HCT116 (cell line): Measurements from ENCODE around the gene ZNF414. TPM values are rescaled to one million over a fixed set of nuclear protein-coding genes. Genes with fewer than 3 reads are reported as not detected.

Experiments used
- ATAC-seq: fragments of 200-7000 bp; cut with Tn5 transposase; 2 replicates; pipeline ENCODE4 v1.9.1; 2020; ENCODE audit warnings: mild to moderate bottlenecking, moderate library complexity
- BruUV-seq: library from RNA; stranded (reverse); fragments of 400-500 nt; replicated peaks from 2 replicates; lab custom pipeline; 2021; lab: Mats Ljungman, UMichigan
- CTCF ChIA-PET: fragments of 300-600 bp; sonication (Branson Sonifier 250); formaldehyde crosslinking; loops from one replicate; lab custom pipeline; 2021; ENCODE audit warnings: antibody characterized with exemption; lab: Charles Lee
- POLR2A ChIA-PET: fragments of 300-600, 350-600 bp; sonication (Branson Sonifier 250); formaldehyde crosslinking; loops from one replicate; lab custom pipeline; 2021; ENCODE audit warnings: antibody characterized with exemption; lab: Charles Lee
- RAD21 ChIA-PET, 2 experiments: fragments of 300-600 bp; sonication (Branson Sonifier 250); formaldehyde crosslinking; loops; one replicate each; lab custom pipeline; 2023; ENCODE audit warnings: low total read pairs in 2 of 2; ENCODE audit not compliant: uncharacterized antibody in 2 of 2, unreplicated experiment in 2 of 2, low non-redundant PET in 1 of 2; lab: Charles Lee
- DNase-seq: peaks from one replicate; pipeline ENCODE4 v3.0.0-alpha.2; 2010; ENCODE audit warnings: low read depth, low spot score
- H2AFZ ChIP-seq: fragments of 200-600 bp; shearing (Covaris generic), sonication (generic); 2 replicates; pipeline ENCODE4 v1.6.1; 2017; ENCODE audit warnings: low read depth, mixed run types, mixed read lengths, antibody characterized with exemption, low read length; ENCODE audit not compliant: poor library complexity, severe bottlenecking
- H3K27ac ChIP-seq: 2 replicates; pipeline ENCODE4 v1.5.1; 2012; ENCODE audit warnings: low read depth, low read length
- H3K27me3 ChIP-seq: fragments of 200-600 bp; sonication (generic); 2 replicates; pipeline ENCODE4 v1.6.1; 2016; ENCODE audit warnings: mixed run types, low read length, mixed read lengths; ENCODE audit not compliant: insufficient read depth
- H3K36me3 ChIP-seq, 2 experiments: fragments of 200-500 bp in 1 of 2; fragments of 200-600 bp in 1 of 2; sonication (Bioruptor generic) in 1 of 2; sonication (generic) in 1 of 2; 2 replicates each; pipeline versions ENCODE4 v1.5.1 to v1.6.1; 2014 to 2016; ENCODE audit warnings: low read length in 2 of 2, inconsistent platforms in 1 of 2, mixed read lengths in 1 of 2, mixed run types in 1 of 2; ENCODE audit not compliant: insufficient read depth in 2 of 2, control insufficient read depth in 1 of 2
- H3K4me1 ChIP-seq, 2 experiments: fragments of 200-600 bp in 1 of 2; sonication (generic) in 1 of 2; 2 replicates each; pipeline versions ENCODE4 v1.5.1 to v1.6.1; 2012 to 2017; ENCODE audit warnings: low read length in 2 of 2, inconsistent platforms in 1 of 2, mild to moderate bottlenecking in 1 of 2, mixed read lengths in 1 of 2, mixed run types in 1 of 2, moderate library complexity in 1 of 2; ENCODE audit not compliant: insufficient read depth in 2 of 2, control insufficient read depth in 1 of 2
- H3K4me2 ChIP-seq: fragments of 200-600 bp; sonication (generic); 2 replicates; pipeline ENCODE4 v1.6.1; 2017; ENCODE audit warnings: mixed run types, low read length, mixed read lengths
- H3K4me3 ChIP-seq, 2 experiments: fragments of 200-600 bp in 1 of 2; sonication (generic) in 1 of 2; replicated peaks in 1 of 2; 2 replicates each; pipeline ENCODE4 v1.5.1; 2011 to 2016; ENCODE audit warnings: low read length in 2 of 2, control low read depth in 1 of 2, low read depth in 1 of 2, mild to moderate bottlenecking in 1 of 2, mixed read lengths in 1 of 2, mixed run types in 1 of 2
- H3K79me2 ChIP-seq: fragments of 200-600 bp; sonication (generic); 2 replicates; pipeline ENCODE4 v1.6.1; 2017; ENCODE audit warnings: mild to moderate bottlenecking, mixed run types, low read length, moderate library complexity, mixed read lengths; ENCODE audit not compliant: insufficient read depth
- H3K9ac ChIP-seq: fragments of 200-600 bp; sonication (generic); 2 replicates; pipeline ENCODE4 v1.6.1; 2016; ENCODE audit warnings: low read length, mixed read lengths
- H3K9me2 ChIP-seq: fragments of 200-600 bp; sonication (generic), shearing (Covaris generic); 2 replicates; pipeline ENCODE4 v1.6.1; 2017; ENCODE audit warnings: mixed run types, mild to moderate bottlenecking, moderate library complexity; ENCODE audit not compliant: insufficient read depth
- H3K9me3 ChIP-seq, 2 experiments: fragments of 200-500 bp in 1 of 2; fragments of 200-600 bp in 1 of 2; sonication (Bioruptor generic) in 1 of 2; sonication (generic) in 1 of 2; 2 replicates each; pipeline ENCODE4 v1.6.1; 2014 to 2017; ENCODE audit warnings: low read length in 2 of 2, mixed read lengths in 2 of 2, inconsistent platforms in 1 of 2, low read depth in 1 of 2, mild to moderate bottlenecking in 1 of 2, mixed run types in 1 of 2, moderate library complexity in 1 of 2; ENCODE audit not compliant: control insufficient read depth in 1 of 2, insufficient read depth in 1 of 2
- H4K20me1 ChIP-seq: fragments of 200-600 bp; sonication (generic), shearing (Covaris generic); 2 replicates; pipeline ENCODE4 v1.6.1; 2017; ENCODE audit warnings: mixed run types, mild to moderate bottlenecking, moderate library complexity; ENCODE audit not compliant: insufficient read depth
- CBX3 ChIP-seq: IDR thresholded peaks from 2 replicates; pipeline ENCODE4 v1.6.1; 2012; ENCODE audit warnings: low read depth
- CEBPB ChIP-seq: IDR thresholded peaks from 2 replicates; pipeline ENCODE4 v1.6.1; 2012; ENCODE audit warnings: low read depth
- ELF1 ChIP-seq: IDR thresholded peaks from 2 replicates; pipeline ENCODE4 v1.6.1; 2012; ENCODE audit warnings: low read depth, borderline replicate concordance
- EZH2 ChIP-seq: fragments of 200-600 bp; sonication (generic); IDR thresholded peaks from 2 replicates; pipeline ENCODE4 v1.6.1; 2017; ENCODE audit warnings: antibody characterized with exemption, mixed run types
- EZH2phosphoT487 ChIP-seq: fragments of 200-600 bp; IDR thresholded peaks from 2 replicates; pipeline ENCODE4 v1.6.1; 2018; ENCODE audit warnings: antibody characterized with exemption, borderline replicate concordance
- MAX ChIP-seq: IDR thresholded peaks from 2 replicates; pipeline ENCODE4 v1.6.1; 2012
- POLR2A ChIP-seq: IDR thresholded peaks from 2 replicates; pipeline ENCODE4 v1.7.0; 2011; ENCODE audit warnings: borderline replicate concordance; ENCODE audit not compliant: insufficient read depth, insufficient read length; ENCODE audit errors: extremely low read depth
- POLR2AphosphoS5 ChIP-seq: IDR thresholded peaks from 2 replicates; pipeline ENCODE4 v1.6.1; 2011; ENCODE audit warnings: mild to moderate bottlenecking, low read depth, low read length, moderate library complexity
- RAD21 ChIP-seq: IDR thresholded peaks from 2 replicates; pipeline ENCODE4 v1.6.1; 2012; ENCODE audit warnings: low read depth, mild to moderate bottlenecking
- SIN3A ChIP-seq: IDR thresholded peaks from 2 replicates; pipeline ENCODE4 v1.6.1; 2012; ENCODE audit warnings: low read depth
- SP1 ChIP-seq: IDR thresholded peaks from 2 replicates; pipeline ENCODE4 v1.6.1; 2012; ENCODE audit warnings: low read depth
- SRF ChIP-seq: IDR thresholded peaks from 2 replicates; pipeline ENCODE4 v1.6.1; 2012; ENCODE audit warnings: low read depth
- TCF7L2 ChIP-seq: IDR thresholded peaks from 2 replicates; pipeline ENCODE4 v1.7.0; 2011; ENCODE audit warnings: borderline replicate concordance, inconsistent platforms; ENCODE audit not compliant: insufficient read depth, insufficient read length; ENCODE audit errors: extremely low read depth
- YY1 ChIP-seq: IDR thresholded peaks from 2 replicates; pipeline ENCODE4 v1.6.1; 2011; ENCODE audit warnings: low read length, low read depth, moderate library complexity, mild to moderate bottlenecking; ENCODE audit not compliant: insufficient replicate concordance; ENCODE audit errors: extremely low read depth
- ZFX ChIP-seq: fragments of 450-650 bp; IDR thresholded peaks from 2 replicates; pipeline ENCODE4 v1.6.1; 2017
- ZNF274 ChIP-seq: fragments of 200-500 bp; sonication (Bioruptor generic); IDR thresholded peaks from 2 replicates; pipeline ENCODE4 v1.6.1; 2014; ENCODE audit warnings: mild to moderate bottlenecking, low read depth, low read length, inconsistent platforms
- intact Hi-C: fragments of 100-400 bp; cut with micrococcal nuclease; formaldehyde crosslinking; loops from 2 replicates; pipeline ENCODE4 v1.10.0; 2022
- total RNA-seq: library from RNA; stranded (reverse); gene quantifications from one replicate; pipeline ENCODE4 v1.2.1, GENCODE V29; 2021; ENCODE audit not compliant: unreplicated experiment
- TF ChIP-seq, protein P1 (sequence below), 3 experiments: fragments of 200-600 bp in 1 of 3; sonication (generic) in 1 of 3; IDR thresholded peaks in 2 of 3; conservative IDR thresholded peaks in 1 of 3; 2 replicates each; pipeline ENCODE4 v1.5.1; 2012 to 2017; ENCODE audit warnings: low read depth in 2 of 3, low read length in 2 of 3, antibody characterized with exemption in 1 of 3, borderline replicate concordance in 1 of 3, control low read depth in 1 of 3, mild to moderate bottlenecking in 1 of 3, mixed read lengths in 1 of 3, mixed run types in 1 of 3, moderate library complexity in 1 of 3; ENCODE audit not compliant: insufficient read depth in 1 of 3
- TF ChIP-seq, protein P2 (sequence below): IDR thresholded peaks from 2 replicates; pipeline ENCODE4 v1.6.1; 2012; ENCODE audit warnings: low read depth
- TF ChIP-seq, protein P3 (sequence below): IDR thresholded peaks from 2 replicates; pipeline ENCODE4 v1.6.1; 2012

Gene ZNF414
- total RNA-seq, 1 experiment from 2014 or later, result 31.9 TPM

DNA sequence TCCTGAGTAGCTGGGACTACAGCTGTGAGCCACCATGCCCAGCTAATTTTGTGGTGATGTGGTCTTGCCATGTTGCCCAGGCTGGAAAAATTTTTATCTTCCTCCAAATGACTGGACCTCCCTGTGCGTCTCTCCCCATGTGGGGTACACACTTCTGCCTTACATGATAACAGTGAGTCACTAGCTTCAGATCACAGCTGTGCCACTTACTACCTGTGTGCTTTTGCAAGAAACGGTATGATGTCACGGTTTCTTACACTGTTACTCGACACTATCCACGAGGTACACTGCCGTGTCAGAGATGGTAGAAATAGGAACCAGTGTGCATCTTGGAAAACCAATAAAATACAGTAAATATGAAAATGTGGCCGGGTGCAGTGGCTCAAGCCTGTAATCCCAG is 17.5 kb upstream of the ZNF414 start:
- TF ChIP-seq, protein P1, sequence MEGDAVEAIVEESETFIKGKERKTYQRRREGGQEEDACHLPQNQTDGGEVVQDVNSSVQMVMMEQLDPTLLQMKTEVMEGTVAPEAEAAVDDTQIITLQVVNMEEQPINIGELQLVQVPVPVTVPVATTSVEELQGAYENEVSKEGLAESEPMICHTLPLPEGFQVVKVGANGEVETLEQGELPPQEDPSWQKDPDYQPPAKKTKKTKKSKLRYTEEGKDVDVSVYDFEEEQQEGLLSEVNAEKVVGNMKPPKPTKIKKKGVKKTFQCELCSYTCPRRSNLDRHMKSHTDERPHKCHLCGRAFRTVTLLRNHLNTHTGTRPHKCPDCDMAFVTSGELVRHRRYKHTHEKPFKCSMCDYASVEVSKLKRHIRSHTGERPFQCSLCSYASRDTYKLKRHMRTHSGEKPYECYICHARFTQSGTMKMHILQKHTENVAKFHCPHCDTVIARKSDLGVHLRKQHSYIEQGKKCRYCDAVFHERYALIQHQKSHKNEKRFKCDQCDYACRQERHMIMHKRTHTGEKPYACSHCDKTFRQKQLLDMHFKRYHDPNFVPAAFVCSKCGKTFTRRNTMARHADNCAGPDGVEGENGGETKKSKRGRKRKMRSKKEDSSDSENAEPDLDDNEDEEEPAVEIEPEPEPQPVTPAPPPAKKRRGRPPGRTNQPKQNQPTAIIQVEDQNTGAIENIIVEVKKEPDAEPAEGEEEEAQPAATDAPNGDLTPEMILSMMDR (IDR thresholded peaks at IDR 0.05 in 2 of 3, conservative IDR thresholded peaks at IDR 0.05 in 1 of 3; ENCODE audit: borderline replicate concordance in 1 of 3, insufficient read depth in 1 of 3, low read depth in 2 of 3, low read length in 2 of 3), result no peak
- TF ChIP-seq EZH2 (no peak), RAD21 (no peak), ZFX (no peak), ZNF274 (no peak), YY1 (no peak), SIN3A (no peak), CBX3 (no peak), POLR2A (no peak), CEBPB (no peak), TCF7L2 (no peak), SP1 (no peak), ELF1 (no peak), POLR2AphosphoS5 (no peak), SRF (no peak), EZH2phosphoT487 (no peak), MAX (no peak)
- TF ChIP-seq, protein P2, sequence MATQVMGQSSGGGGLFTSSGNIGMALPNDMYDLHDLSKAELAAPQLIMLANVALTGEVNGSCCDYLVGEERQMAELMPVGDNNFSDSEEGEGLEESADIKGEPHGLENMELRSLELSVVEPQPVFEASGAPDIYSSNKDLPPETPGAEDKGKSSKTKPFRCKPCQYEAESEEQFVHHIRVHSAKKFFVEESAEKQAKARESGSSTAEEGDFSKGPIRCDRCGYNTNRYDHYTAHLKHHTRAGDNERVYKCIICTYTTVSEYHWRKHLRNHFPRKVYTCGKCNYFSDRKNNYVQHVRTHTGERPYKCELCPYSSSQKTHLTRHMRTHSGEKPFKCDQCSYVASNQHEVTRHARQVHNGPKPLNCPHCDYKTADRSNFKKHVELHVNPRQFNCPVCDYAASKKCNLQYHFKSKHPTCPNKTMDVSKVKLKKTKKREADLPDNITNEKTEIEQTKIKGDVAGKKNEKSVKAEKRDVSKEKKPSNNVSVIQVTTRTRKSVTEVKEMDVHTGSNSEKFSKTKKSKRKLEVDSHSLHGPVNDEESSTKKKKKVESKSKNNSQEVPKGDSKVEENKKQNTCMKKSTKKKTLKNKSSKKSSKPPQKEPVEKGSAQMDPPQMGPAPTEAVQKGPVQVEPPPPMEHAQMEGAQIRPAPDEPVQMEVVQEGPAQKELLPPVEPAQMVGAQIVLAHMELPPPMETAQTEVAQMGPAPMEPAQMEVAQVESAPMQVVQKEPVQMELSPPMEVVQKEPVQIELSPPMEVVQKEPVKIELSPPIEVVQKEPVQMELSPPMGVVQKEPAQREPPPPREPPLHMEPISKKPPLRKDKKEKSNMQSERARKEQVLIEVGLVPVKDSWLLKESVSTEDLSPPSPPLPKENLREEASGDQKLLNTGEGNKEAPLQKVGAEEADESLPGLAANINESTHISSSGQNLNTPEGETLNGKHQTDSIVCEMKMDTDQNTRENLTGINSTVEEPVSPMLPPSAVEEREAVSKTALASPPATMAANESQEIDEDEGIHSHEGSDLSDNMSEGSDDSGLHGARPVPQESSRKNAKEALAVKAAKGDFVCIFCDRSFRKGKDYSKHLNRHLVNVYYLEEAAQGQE, result no peak
- TF ChIP-seq, protein P3, sequence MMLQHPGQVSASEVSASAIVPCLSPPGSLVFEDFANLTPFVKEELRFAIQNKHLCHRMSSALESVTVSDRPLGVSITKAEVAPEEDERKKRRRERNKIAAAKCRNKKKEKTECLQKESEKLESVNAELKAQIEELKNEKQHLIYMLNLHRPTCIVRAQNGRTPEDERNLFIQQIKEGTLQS, result no peak

More for the DNA sequence above, 17.5 kb upstream of the ZNF414 start:
- CTCF ChIA-PET, result no interaction called here
- Histone ChIP-seq H3K9ac (no peak overlapping the region), H4K20me1 (no peaks in the 10 kb centered on the region), H3K4me1 (peaks cover 3 to 8% of the 10 kb centered on the region in 2 experiments; a peak in 1 of 4 replicates), H3K36me3 (no peaks in the 10 kb centered on the region), H2AFZ (no peak overlapping the region), H3K9me3 (no peaks in the 10 kb centered on the region; a peak in 1 of 4 replicates), H3K4me3 (no peak overlapping the region), H3K9me2 (no peaks in the 10 kb centered on the region), H3K4me2 (no peak overlapping the region), H3K27ac (no peak overlapping the region), H3K79me2 (no peaks in the 10 kb centered on the region), H3K27me3 (no peaks in the 10 kb centered on the region)
- POLR2A ChIA-PET, result no interaction called here
- BruUV-seq, result no TSS peak
- RAD21 ChIA-PET, result no interaction called here
- no peak for ATAC-seq
- DNase-seq, result no peak
- intact Hi-C loops, result no loop called here
